ENCODE results near the gene AMOTL1.

Gene AMOTL1

GRCh38 chr11:94879006-94879405, 110.8 kb downstream of the AMOTL1 start:
- FAIRE-seq (no peak), DNase-seq (ENCODE audit: insufficient read length, low spot score) (no peak)
- TF ChIP-seq CTCF (IDR thresholded peaks at IDR 0.05; ENCODE audit: insufficient read depth, missing control alignments), result no peak

GRCh38 chr11:94880216-94880615, 112.1 kb downstream of the AMOTL1 start:
- DNase-seq (ENCODE audit: insufficient read length, low spot score) (no peak), FAIRE-seq (no peak)
- no peak for TF ChIP-seq CTCF (IDR thresholded peaks at IDR 0.05; ENCODE audit: insufficient read depth, missing control alignments)

GRCh38 chr11:94882931-94883330, 114.8 kb downstream of the AMOTL1 start:
- FAIRE-seq (no peak), DNase-seq (ENCODE audit: insufficient read length, low spot score) (no peak)
- no peak for TF ChIP-seq CTCF (IDR thresholded peaks at IDR 0.05; ENCODE audit: insufficient read depth, missing control alignments)

- TF ChIP-seq CTCF (IDR thresholded peaks at IDR 0.05; ENCODE audit: insufficient read depth, missing control alignments), result no peak
- no peak for DNase-seq (ENCODE audit: insufficient read length, low spot score)
- FAIRE-seq, result no peak
Observed at GRCh38 chr11:94883878-94884277, 115.7 kb downstream of the AMOTL1 start.

- TF ChIP-seq CTCF (IDR thresholded peaks at IDR 0.05; ENCODE audit: insufficient read depth, missing control alignments), result no peak
- FAIRE-seq (no peak), DNase-seq (ENCODE audit: insufficient read length, low spot score) (no peak)
Observed at GRCh38 chr11:94884376-94884775, 116.2 kb downstream of the AMOTL1 start.

GRCh38 chr11:94885133-94885532, 117.0 kb downstream of the AMOTL1 start:
- no peak for FAIRE-seq

GRCh38 chr11:94885581-94885980, 117.4 kb downstream of the AMOTL1 start:
- no peak for TF ChIP-seq CTCF (IDR thresholded peaks at IDR 0.05; ENCODE audit: insufficient read depth, missing control alignments)
- DNase-seq (ENCODE audit: insufficient read length, low spot score) (no peak), FAIRE-seq (no peak)

More at GRCh38 chr11:94885133-94885532, 117.0 kb downstream of the AMOTL1 start:
- DNase-seq (ENCODE audit: insufficient read length, low spot score), result no peak
- no peak for TF ChIP-seq CTCF (IDR thresholded peaks at IDR 0.05; ENCODE audit: insufficient read depth, missing control alignments)
